Epithelial cell of esophagus (primary cell): ENCODE results near the gene TDRD10.

Experiments
- DNase-seq: peaks from one replicate; pipeline ENCODE4 v3.0.0; 2010; ENCODE audit warnings: low read depth
- H3K4me3 ChIP-seq: 2 replicates; pipeline ENCODE4 v1.5.1; 2011; ENCODE audit warnings: mild to moderate bottlenecking, low read length, control low read depth
- TF ChIP-seq, protein P1 (sequence below): IDR thresholded peaks from 2 replicates; pipeline ENCODE4 v1.5.1; 2011; ENCODE audit warnings: low read depth, mild to moderate bottlenecking, low read length, control low read depth, inconsistent platforms; ENCODE audit not compliant: insufficient read depth; ENCODE audit errors: missing control alignments

Gene TDRD10

DNA sequence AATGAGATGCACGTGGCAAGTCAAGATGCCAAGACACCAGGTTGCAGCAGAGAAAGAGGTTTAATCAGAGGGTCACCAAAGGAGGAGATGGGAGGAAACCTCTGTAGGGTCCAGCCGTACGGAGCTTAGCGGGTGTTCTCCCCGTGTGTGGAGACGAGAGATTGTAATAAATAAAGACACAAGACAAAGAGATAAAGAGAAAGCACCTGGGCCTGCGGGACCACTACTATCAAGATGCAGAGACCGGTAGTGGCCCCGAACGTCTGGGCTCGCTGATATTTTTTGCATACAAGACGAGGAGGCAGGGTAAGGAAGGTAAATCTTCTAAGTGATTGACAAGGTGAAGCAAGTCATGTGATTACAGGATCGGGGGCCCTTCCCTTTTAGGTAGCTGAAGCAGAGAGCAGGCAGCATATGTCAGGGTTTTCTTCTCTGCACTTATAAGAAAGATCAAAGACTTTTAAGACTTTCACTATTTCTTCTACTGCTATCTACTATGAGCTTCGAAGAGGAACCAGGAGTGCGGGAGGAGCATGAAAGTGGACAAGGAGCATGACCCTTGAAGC, 41.2 kb upstream of the TDRD10 start:
- DNase-seq, result no peak

DNA sequence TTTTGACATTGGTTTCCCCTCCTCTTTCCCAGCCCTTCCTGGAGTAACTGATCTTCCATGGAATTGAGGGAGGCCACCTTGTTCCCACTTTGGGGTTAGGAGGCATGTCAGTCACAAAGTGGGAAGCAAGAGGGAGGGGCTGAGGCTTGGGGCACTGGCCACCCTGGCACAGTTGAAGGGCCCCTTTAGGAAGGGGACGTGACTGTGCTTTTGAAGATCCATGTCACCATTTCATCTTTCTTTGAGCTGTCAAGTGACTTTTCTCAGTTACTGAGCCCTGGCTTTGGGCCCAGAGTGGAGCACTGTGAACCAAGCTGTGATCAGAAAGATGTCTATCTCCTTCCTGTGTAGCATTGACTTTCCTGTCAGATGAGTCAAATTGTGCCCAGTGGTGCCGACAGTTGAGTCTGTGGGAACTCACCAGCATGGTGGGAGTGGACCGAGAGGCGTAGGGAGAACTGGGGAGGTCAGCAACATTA, 38.5 kb upstream of the TDRD10 start:
- TF ChIP-seq, protein P1, sequence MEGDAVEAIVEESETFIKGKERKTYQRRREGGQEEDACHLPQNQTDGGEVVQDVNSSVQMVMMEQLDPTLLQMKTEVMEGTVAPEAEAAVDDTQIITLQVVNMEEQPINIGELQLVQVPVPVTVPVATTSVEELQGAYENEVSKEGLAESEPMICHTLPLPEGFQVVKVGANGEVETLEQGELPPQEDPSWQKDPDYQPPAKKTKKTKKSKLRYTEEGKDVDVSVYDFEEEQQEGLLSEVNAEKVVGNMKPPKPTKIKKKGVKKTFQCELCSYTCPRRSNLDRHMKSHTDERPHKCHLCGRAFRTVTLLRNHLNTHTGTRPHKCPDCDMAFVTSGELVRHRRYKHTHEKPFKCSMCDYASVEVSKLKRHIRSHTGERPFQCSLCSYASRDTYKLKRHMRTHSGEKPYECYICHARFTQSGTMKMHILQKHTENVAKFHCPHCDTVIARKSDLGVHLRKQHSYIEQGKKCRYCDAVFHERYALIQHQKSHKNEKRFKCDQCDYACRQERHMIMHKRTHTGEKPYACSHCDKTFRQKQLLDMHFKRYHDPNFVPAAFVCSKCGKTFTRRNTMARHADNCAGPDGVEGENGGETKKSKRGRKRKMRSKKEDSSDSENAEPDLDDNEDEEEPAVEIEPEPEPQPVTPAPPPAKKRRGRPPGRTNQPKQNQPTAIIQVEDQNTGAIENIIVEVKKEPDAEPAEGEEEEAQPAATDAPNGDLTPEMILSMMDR, result no peak

More for the DNA sequence above, 41.2 kb upstream of the TDRD10 start:
- H3K4me3 ChIP-seq, result no peak overlapping the region
- TF ChIP-seq, protein P1, result no peak

DNA sequence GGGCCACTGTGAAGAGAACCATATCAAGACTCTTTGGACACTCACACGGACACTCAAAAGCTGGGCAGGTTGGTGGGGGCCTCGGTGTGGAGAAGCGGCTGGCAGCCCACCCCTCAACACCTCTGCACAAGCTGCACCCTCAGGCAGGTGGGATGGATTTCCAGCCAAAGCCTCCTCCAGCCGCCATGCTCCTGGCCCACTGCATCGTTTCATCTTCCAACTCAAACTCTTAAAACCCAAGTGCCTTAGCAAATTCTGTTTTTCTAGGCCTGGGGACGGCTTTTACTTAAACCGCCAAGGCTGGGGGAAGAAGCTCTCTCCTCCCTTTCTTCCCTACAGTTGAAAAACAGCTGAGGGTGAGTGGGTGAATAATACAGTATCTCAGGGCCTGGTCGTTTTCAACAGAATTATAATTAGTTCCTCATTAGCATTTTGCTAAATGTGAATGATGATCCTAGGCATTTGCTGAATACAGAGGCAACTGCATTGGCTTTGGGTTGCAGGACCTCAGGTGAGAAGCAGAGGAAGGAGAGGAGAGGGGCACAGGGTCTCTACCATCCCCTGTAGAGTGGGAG, 36.3 kb upstream of the TDRD10 start:
- no peak overlapping the region for H3K4me3 ChIP-seq
- TF ChIP-seq, protein P1, result no peak
- DNase-seq, result no peak

More for the DNA sequence above, 38.5 kb upstream of the TDRD10 start:
- H3K4me3 ChIP-seq, result no peak overlapping the region
- DNase-seq, result no peak

DNA sequence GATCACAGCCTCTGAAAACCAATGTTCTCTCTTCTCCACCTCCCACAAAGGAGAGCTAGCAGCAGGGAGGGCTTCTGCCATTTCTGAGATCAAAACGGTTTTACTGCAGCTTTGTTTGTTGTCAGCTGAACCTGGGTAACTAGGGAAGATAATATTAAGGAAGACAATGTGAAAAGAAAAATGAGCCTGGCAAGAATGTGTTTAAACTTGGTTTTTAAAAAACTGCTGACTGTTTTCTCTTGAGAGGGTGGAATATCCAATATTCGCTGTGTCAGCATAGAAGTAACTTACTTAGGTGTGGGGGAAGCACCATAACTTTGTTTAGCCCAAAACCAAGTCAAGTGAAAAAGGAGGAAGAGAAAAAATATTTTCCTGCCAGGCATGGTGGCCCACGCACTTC, 35.8 kb upstream of the TDRD10 start:
- TF ChIP-seq, protein P1, result no peak
- no peak overlapping the region for H3K4me3 ChIP-seq
- no peak for DNase-seq

DNA sequence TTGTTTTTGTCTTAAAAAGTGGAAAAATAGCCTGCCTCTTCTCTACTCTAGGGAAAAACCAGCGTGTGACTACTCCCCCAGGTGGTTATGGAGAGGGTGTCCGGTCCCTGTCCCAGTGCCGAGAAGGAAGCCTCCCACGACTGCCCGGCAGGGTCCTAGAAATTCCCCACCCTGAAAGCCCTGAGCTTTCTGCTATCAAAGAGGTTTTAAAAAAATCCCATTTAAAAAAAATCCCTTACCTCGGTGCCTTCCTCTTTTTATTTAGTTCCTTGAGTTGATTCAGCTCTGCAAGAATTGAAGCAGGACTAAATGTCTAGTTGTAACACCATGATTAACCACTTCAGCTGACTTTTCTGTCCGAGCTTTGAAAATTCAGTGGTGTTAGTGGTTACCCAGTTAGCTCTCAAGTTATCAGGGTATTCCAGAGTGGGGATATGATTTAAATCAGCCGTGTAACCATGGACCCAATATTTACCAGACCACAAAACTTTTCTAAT, 35.0 kb upstream of the TDRD10 start:
- no peak for DNase-seq
- no peak overlapping the region for H3K4me3 ChIP-seq
- TF ChIP-seq, protein P1, result peak; percentile 14

DNA sequence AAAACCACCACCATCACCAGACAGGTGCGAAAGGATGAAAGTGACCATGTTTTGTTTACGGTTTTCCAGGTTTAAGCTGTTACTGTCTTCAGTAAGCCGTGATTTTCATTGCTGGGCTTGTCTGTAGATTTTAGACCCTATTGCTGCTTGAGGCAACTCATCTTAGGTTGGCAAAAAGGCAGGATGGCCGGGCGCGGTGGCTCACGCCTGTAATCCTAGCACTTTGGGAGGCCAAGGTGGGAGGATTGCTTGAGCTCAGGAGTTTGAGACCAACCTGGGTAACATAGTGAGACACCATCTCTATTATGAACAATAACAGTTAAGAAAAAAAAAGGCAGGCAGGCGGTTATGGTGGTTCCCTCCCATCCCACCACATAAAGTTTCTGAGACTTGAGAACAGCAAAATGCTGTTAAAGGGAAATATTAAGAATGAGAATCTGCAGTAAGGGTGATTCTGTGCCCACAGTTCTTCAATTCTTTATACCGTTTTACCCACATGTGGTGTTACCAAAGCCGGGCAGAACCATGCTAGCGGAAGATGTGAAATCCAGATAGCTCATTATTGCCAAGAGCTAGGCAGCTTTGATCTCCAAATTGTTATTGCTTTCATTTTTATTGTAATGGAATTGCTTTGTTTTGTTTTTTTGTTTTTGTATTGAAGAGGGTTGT, 34.5 kb upstream of the TDRD10 start:
- TF ChIP-seq, protein P1, result no peak
- no peak overlapping the region for H3K4me3 ChIP-seq
- no peak for DNase-seq
